ENCODE data around the gene RGS3. TPM values are rescaled to one million over a fixed set of nuclear protein-coding genes. Genes with fewer than 3 reads are reported as not detected.

The RGS3 gene
- total RNA-seq, 1 donor from 2014 or later = 26.3 TPM

GRCh38 chr9:113562653-113563381 lies 99.3 kb downstream of the RGS3 start:
- no peaks in the 10 kb centered on the region for H3K9me3 Mint-ChIP-seq
- no peak for DNase-seq (ENCODE audit: low spot score in 2 of 2, unreplicated experiment in 2 of 2)
- no peak for TF ChIP-seq CTCF (IDR thresholded peaks at IDR 0.05; ENCODE audit: unreplicated experiment)
- H3K27me3 Mint-ChIP-seq (ENCODE audit: low read depth) = no peaks in the 10 kb centered on the region
- no peak overlapping the region for H3K4me3 Mint-ChIP-seq
- H3K36me3 Mint-ChIP-seq = no peaks in the 10 kb centered on the region
- H3K27ac Mint-ChIP-seq = no peak overlapping the region
- peaks cover 15% of the 10 kb centered on the region for H3K4me1 Mint-ChIP-seq

GRCh38 chr9:113563826-113564497 lies 100.4 kb downstream of the RGS3 start:
- no peak for TF ChIP-seq CTCF (IDR thresholded peaks at IDR 0.05; ENCODE audit: unreplicated experiment)
- no peaks in the 10 kb centered on the region for H3K9me3 Mint-ChIP-seq
- no peaks in the 10 kb centered on the region for H3K27me3 Mint-ChIP-seq (ENCODE audit: low read depth)
- no peak for DNase-seq (ENCODE audit: low spot score in 2 of 2, unreplicated experiment in 2 of 2)
- H3K36me3 Mint-ChIP-seq = no peaks in the 10 kb centered on the region
- H3K4me3 Mint-ChIP-seq = no peak overlapping the region
- peaks cover 15% of the 10 kb centered on the region for H3K4me1 Mint-ChIP-seq
- H3K27ac Mint-ChIP-seq = no peak overlapping the region

GRCh38 chr9:113564498-113565237 lies 101.1 kb downstream of the RGS3 start:
- Mint-ChIP-seq H3K36me3 (no peaks in the 10 kb centered on the region), H3K4me1 (peaks cover 15% of the 10 kb centered on the region), H3K27ac (peak overlapping the region; percentile 87), H3K4me3 (peak overlapping the region; percentile 73), H3K9me3 (no peaks in the 10 kb centered on the region), H3K27me3 (ENCODE audit: low read depth) (no peaks in the 10 kb centered on the region)
- TF ChIP-seq CTCF (IDR thresholded peaks at IDR 0.05; ENCODE audit: unreplicated experiment) = no peak
- DNase-seq (ENCODE audit: low spot score in 2 of 2, unreplicated experiment in 2 of 2) = no peak

GRCh38 chr9:113566016-113566711 lies 102.6 kb downstream of the RGS3 start:
- H3K4me1 Mint-ChIP-seq = peaks cover 15% of the 10 kb centered on the region
- no peak for DNase-seq (ENCODE audit: low spot score in 2 of 2, unreplicated experiment in 2 of 2)
- peaks cover 2% of the 10 kb centered on the region for H3K9me3 Mint-ChIP-seq
- H3K36me3 Mint-ChIP-seq = peaks cover 1% of the 10 kb centered on the region
- H3K4me3 Mint-ChIP-seq = peak overlapping the region; percentile 73
- H3K27me3 Mint-ChIP-seq (ENCODE audit: low read depth) = no peaks in the 10 kb centered on the region
- H3K27ac Mint-ChIP-seq = peak overlapping the region; percentile 21
- no peak for TF ChIP-seq CTCF (IDR thresholded peaks at IDR 0.05; ENCODE audit: unreplicated experiment)

GRCh38 chr9:113566712-113567071 lies 103.2 kb downstream of the RGS3 start:
- Mint-ChIP-seq H3K36me3 (peaks cover 3% of the 10 kb centered on the region), H3K27me3 (ENCODE audit: low read depth) (no peaks in the 10 kb centered on the region), H3K4me1 (peaks cover 15% of the 10 kb centered on the region), H3K9me3 (peaks cover 6% of the 10 kb centered on the region), H3K27ac (no peak overlapping the region), H3K4me3 (no peak overlapping the region)
- TF ChIP-seq CTCF (IDR thresholded peaks at IDR 0.05; ENCODE audit: unreplicated experiment) = no peak
- no peak for DNase-seq (ENCODE audit: low spot score in 2 of 2, unreplicated experiment in 2 of 2)
